OCI-LY7 (cell line): ENCODE results near the gene PIK3R1. TPM values are rescaled to one million over a fixed set of nuclear protein-coding genes. Genes with fewer than 3 reads are reported as not detected.

ENCODE experiments used
- BruUV-seq: library from RNA; stranded (reverse); fragments of 400-500 nt; replicated peaks from 2 replicates; lab custom pipeline; 2021; lab: Mats Ljungman, UMichigan
- CTCF ChIA-PET: fragments of 300-600 bp; sonication (Branson Sonifier 250); formaldehyde crosslinking; loops from one replicate; lab custom pipeline; 2022; ENCODE audit warnings: antibody characterized with exemption; ENCODE audit not compliant: unreplicated experiment; lab: Charles Lee
- POLR2A ChIA-PET: fragments of 300-600 bp; sonication (Branson Sonifier 250); formaldehyde crosslinking; loops from one replicate; lab custom pipeline; 2022; ENCODE audit warnings: antibody characterized with exemption; lab: Charles Lee
- DNase-seq: peaks from one replicate; pipeline ENCODE4 v3.0.0-alpha.2; 2015; ENCODE audit warnings: low spot score
- H2AFZ ChIP-seq: fragments of 200-600 bp; sonication (generic), shearing (Covaris generic); 2 replicates; pipeline ENCODE4 v1.6.1; 2014; ENCODE audit warnings: mild to moderate bottlenecking, antibody characterized with exemption, low read length, moderate library complexity
- H3K27ac ChIP-seq: fragments of 200-600 bp; sonication (generic); 2 replicates; pipeline ENCODE4 v1.5.1; 2014; ENCODE audit warnings: mixed run types, low read depth, mild to moderate bottlenecking, moderate library complexity, low read length, inconsistent platforms; ENCODE audit not compliant: poor library complexity, severe bottlenecking
- H3K36me3 ChIP-seq: fragments of 200-600 bp; sonication (generic); 2 replicates; pipeline ENCODE4 v1.6.1; 2014; ENCODE audit warnings: mild to moderate bottlenecking, antibody characterized with exemption, low read length, moderate library complexity, mixed read lengths; ENCODE audit not compliant: insufficient read depth
- H3K4me1 ChIP-seq: fragments of 200-600 bp; sonication (generic); 2 replicates; pipeline ENCODE4 v1.5.1; 2014; ENCODE audit warnings: mild to moderate bottlenecking, low read length; ENCODE audit not compliant: insufficient read depth, poor library complexity, severe bottlenecking
- H3K4me2 ChIP-seq: fragments of 200-600 bp; sonication (generic); 2 replicates; pipeline ENCODE4 v1.6.1; 2014; ENCODE audit warnings: mild to moderate bottlenecking, low read length
- H3K4me3 ChIP-seq: fragments of 200-600 bp; sonication (generic); 2 replicates; pipeline ENCODE4 v1.5.1; 2014; ENCODE audit warnings: mild to moderate bottlenecking, low read depth, low read length; ENCODE audit not compliant: poor library complexity, severe bottlenecking
- H3K79me2 ChIP-seq: fragments of 200-600 bp; sonication (generic); 2 replicates; pipeline ENCODE4 v1.6.1; 2016; ENCODE audit warnings: low read depth, mild to moderate bottlenecking, low read length, moderate library complexity, mixed read lengths; ENCODE audit not compliant: insufficient read depth
- H3K9me2 ChIP-seq: fragments of 200-600 bp; sonication (generic); 2 replicates; pipeline ENCODE4 v1.6.1; 2016; ENCODE audit warnings: mild to moderate bottlenecking, low read length, mixed read lengths; ENCODE audit not compliant: insufficient read depth
- H3K9me3 ChIP-seq: fragments of 200-600 bp; sonication (generic); 2 replicates; pipeline ENCODE4 v1.6.1; 2014; ENCODE audit warnings: mild to moderate bottlenecking, mixed run types, low read length, mixed read lengths
- H4K20me1 ChIP-seq: fragments of 200-600 bp; sonication (generic); 2 replicates; pipeline ENCODE4 v1.6.1; 2014; ENCODE audit warnings: mild to moderate bottlenecking, antibody characterized with exemption, low read length, moderate library complexity, mixed read lengths; ENCODE audit not compliant: insufficient read depth
- CTCF ChIP-seq: fragments of 200-600 bp; sonication (generic); conservative IDR thresholded peaks from 2 replicates; pipeline ENCODE4 v1.5.1; 2014; ENCODE audit warnings: mild to moderate bottlenecking, antibody characterized with exemption, low read length, moderate library complexity, mixed read lengths
- EZH2phosphoT487 ChIP-seq: fragments of 200-600 bp; sonication (generic); IDR thresholded peaks from 2 replicates; pipeline ENCODE4 v1.6.1; 2018; ENCODE audit warnings: low read depth, borderline replicate concordance, mild to moderate bottlenecking, mixed run types, antibody characterized with exemption, low read length, moderate library complexity, mixed read lengths
- intact Hi-C: fragments of 100-400 bp; cut with micrococcal nuclease; formaldehyde crosslinking; loops from one replicate; pipeline ENCODE4 v1.10.0; 2022; ENCODE audit not compliant: unreplicated experiment
- total RNA-seq, 2 experiments: library from RNA; depleted of rRNA in 1 of 2; stranded (reverse); fragments of >200 nt in 1 of 2; shearing (Covaris generic) in 1 of 2; gene quantifications; 2 replicates each; pipeline ENCODE4 v1.2.3, GENCODE V29; 2014 to 2022

PIK3R1 gene
- total RNA-seq, 2 experiments from 2014 or later: 15.8 to 43.4 TPM

DNA sequence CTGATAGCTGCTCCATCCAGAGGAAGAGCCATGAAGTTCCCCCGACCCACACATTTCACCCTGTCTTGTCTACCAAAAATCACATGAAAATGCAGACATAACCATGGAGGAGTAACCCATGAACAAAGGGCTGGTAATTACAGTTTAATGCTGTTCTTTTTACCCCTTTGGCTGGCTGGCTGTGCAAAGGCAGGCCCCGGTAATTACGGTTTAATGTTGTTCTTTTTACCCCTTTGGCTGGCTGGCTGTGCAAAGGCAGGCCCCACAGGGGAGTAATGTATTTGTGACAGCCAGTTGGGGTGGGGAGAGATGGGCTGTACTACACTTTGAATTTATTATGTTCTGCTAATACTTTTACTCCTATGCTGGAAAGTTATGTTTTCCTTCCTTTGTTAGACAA, 41.7 kb downstream of the PIK3R1 start:
- H3K4me2 ChIP-seq: no peak overlapping the region
- no peaks in the 10 kb centered on the region for H3K9me2 ChIP-seq
- H3K79me2 ChIP-seq: peaks cover 32% of the 10 kb centered on the region; the same call in 1 of the 2 replicates
- H3K9me3 ChIP-seq: no peaks in the 10 kb centered on the region
- ChIA-PET POLR2A (interaction anchor here (0.5 kb wide), 1 partner anchor 13 kb away, joined by 3 read pairs; no protein-coding TSS in a partner anchor), CTCF (interaction anchor here (1.0 kb wide), 1 partner anchor 14 kb away, joined by 3 read pairs; no protein-coding TSS in a partner anchor)
- BruUV-seq: no TSS peak
- DNase-seq: no peak
- no peak overlapping the region for H3K27ac ChIP-seq
- no peaks in the 10 kb centered on the region for H3K4me1 ChIP-seq
- H2AFZ ChIP-seq: no peak overlapping the region
- H3K4me3 ChIP-seq: no peak overlapping the region
- TF ChIP-seq CTCF (no peak), EZH2phosphoT487 (no peak)
- peaks cover 9% of the 10 kb centered on the region for H3K36me3 ChIP-seq
- intact Hi-C loops: no loop called here
- H4K20me1 ChIP-seq: peaks cover 25% of the 10 kb centered on the region

DNA sequence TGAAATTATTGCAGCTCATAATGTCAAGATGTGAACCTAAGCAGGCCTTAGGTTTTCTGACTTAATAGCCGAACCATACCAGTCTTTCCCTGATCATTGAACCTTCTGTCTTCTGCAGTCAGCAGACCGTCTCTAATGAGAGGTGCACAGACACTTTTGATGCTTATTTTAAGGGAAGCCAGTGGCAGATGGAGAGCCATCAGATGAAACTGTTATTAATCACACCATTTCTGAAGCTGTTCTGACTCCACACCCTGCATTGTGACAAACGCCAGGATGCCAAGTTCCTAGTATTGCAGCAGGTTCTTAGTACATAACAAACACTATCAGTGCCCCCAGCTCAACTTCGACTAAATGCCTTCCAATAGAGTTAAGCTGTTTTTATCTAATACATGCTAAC, 43.0 kb downstream of the PIK3R1 start:
- H3K9me3 ChIP-seq: no peaks in the 10 kb centered on the region
- no peak overlapping the region for H3K27ac ChIP-seq
- no TSS peak for BruUV-seq
- ChIA-PET CTCF (no interaction called here), POLR2A (interaction anchor here (0.6 kb wide), 1 partner anchor 19 kb away, joined by 4 read pairs; no protein-coding TSS in a partner anchor)
- H3K4me3 ChIP-seq: no peak overlapping the region
- no peaks in the 10 kb centered on the region for H3K9me2 ChIP-seq
- no peak for DNase-seq
- peaks cover 13% of the 10 kb centered on the region for H4K20me1 ChIP-seq
- H3K79me2 ChIP-seq: peaks cover 20% of the 10 kb centered on the region; the same call in 1 of the 2 replicates
- H3K4me2 ChIP-seq: no peak overlapping the region
- peaks cover 9% of the 10 kb centered on the region for H3K36me3 ChIP-seq
- no peak for TF ChIP-seq CTCF
- no peak for TF ChIP-seq EZH2phosphoT487
- no peak overlapping the region for H2AFZ ChIP-seq
- intact Hi-C loops: no loop called here
- H3K4me1 ChIP-seq: no peaks in the 10 kb centered on the region

DNA sequence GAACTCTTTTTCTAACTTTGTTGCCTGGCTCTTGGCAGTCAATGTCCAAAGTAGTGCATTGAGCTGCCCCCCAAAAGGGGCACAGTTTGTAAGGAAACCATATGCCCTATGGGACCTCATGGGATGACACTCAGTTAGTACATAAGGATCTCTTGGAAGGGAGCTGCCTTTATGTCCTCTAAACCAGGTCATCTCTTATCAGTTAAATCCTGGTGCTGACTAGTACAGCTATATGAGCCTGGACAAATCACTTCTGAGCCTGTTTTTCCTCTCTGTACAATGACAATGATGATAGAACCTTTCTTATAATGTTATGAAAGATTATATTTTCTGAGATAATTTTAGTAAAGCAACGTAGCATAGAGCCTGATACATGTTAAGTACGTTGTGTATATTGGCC, 44.1 kb downstream of the PIK3R1 start:
- no peak overlapping the region for H2AFZ ChIP-seq
- H3K79me2 ChIP-seq: peaks cover 12% of the 10 kb centered on the region; the same call in 1 of the 2 replicates
- ChIA-PET POLR2A (no interaction called here), CTCF (no interaction called here)
- H3K4me1 ChIP-seq: no peaks in the 10 kb centered on the region
- intact Hi-C loops: no loop called here
- peaks cover 9% of the 10 kb centered on the region for H3K36me3 ChIP-seq
- no peak for DNase-seq
- H3K9me3 ChIP-seq: no peaks in the 10 kb centered on the region
- BruUV-seq: no TSS peak
- no peak overlapping the region for H3K4me3 ChIP-seq
- H3K27ac ChIP-seq: no peak overlapping the region
- no peaks in the 10 kb centered on the region for H3K9me2 ChIP-seq
- no peak for TF ChIP-seq EZH2phosphoT487
- no peak for TF ChIP-seq CTCF
- no peak overlapping the region for H3K4me2 ChIP-seq
- H4K20me1 ChIP-seq: peaks cover 13% of the 10 kb centered on the region; the same call in 1 of the 2 replicates
